NCI-H2227 (cell line): ENCODE measurements around the gene CDC7.
A peak's percentile ranks its signal among the peaks of the same experiment; 100 is the strongest.
"Not testable (repeated sequence)": the region's sequence is repeated elsewhere in the genome, so short reads cannot be mapped to it uniquely, and the experiment has no call there.

Source experiments
- DNase-seq: peaks from one replicate; lab custom pipeline; 2025; ENCODE audit not compliant: unreplicated experiment; lab: John Stamatoyannopoulos, UW

The CDC7 gene

DNA sequence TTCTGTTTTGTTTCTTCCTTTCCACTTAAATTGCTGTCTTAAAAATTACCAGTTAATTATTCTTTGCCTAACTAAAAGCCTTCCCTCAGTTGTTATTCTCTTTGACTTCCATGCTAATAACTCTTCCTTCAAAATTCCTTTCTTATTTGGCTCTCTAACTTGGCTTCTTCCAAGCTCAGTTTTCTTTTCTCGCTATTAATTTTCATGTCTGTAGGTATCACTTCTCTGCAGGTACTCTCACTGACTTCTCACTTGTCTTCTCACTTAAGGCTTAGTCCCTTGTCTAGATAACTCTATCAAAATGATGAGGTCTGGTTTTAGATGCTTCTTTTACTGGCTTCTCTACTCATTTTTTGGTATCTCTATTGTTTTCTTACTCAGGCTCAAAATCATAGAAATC is 10.1 kb downstream of the CDC7 start:
- no peak for DNase-seq

DNA sequence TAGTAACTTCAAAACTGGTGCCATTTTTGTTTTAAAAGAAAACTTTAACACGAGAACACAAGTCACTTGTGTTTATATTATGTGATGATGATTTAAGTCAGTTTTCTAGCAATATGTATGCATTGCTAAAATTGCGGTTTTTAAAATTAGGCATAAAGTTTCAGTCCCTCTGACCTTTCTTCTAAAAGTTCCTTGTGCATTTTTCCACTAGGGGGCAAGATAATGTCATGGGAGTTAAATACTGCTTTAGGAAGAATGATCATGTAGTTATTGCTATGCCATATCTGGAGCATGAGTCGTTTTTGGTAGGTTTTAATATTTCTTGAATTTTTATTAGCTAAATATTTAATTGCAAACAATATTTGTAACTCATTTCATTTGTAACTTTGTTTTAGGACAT is 10.7 kb downstream of the CDC7 start:
- DNase-seq, result peak; percentile 26

DNA sequence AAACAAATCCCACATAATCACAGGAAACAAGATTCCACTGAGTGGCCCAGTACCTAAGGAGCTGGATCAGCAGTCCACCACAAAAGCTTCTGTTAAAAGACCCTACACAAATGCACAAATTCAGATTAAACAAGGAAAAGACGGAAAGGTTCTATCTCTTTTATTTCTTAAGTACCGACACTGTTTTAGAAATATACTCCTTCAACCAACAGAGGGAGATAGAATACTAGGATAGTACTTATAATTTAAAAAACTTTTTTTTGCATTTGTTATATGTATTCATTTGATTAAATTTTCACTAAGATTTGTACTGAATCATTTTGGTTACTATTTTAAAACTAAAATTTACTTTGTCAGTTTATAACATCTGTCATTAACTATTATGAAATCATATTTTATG is 12.5 kb downstream of the CDC7 start:
- no peak for DNase-seq

DNA sequence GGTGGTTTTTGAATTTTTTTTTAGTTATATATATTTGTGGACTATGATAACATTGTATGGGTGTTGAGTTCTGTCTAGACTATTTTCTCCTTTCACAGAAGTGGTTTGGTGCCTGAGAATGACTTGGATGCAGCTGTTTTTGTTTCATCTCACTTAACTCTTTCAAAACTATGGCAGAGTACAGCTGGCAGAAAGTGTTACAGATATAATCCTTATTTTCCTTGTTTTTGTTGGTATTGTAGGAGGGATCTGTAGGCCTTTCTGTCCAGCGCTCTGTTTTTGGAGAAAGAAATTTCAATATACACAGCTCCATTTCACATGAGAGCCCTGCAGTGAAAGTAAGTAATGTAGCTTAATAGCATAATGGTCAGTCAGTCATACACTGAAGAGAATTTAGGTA is 13.1 kb downstream of the CDC7 start:
- no peak for DNase-seq

DNA sequence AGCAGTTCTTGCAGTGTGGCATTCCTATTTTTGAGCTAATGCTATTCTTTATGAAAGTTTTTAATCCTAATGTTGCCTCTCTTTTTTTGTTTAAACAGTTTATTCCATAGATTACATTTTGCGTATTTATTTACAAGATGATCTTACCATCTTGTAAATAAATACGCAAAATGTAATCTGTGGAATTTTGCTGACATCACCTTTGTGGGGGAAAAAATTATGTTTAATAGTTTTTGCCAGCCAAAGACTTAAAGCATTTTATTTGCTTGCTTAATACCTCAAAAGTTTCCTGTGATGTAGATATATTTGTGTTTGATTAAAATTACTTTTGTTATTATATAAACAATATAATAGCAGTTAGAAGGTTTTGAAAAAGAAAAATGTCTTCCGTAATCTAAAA is 15.3 kb downstream of the CDC7 start:
- no peak for DNase-seq

DNA sequence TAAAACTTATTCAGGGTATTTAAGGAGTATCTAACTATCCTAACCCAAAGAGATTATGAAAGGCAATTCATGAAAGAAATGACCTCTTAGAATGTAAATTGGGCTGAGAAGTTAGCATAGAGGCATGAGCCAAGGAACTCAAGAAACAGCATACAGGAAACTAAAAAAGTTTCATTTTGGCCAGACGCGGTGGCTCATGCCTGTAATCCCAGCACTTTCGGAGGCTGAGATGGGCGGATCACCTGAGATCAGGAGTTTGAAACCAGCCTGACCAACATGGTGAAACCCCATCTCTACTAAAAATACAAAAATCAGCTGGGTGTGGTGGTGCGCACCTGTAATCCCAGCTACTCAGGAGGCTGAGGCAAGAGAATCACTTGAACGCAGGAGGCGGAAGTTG is 16.0 kb downstream of the CDC7 start:
- not testable (repeated sequence) for DNase-seq

DNA sequence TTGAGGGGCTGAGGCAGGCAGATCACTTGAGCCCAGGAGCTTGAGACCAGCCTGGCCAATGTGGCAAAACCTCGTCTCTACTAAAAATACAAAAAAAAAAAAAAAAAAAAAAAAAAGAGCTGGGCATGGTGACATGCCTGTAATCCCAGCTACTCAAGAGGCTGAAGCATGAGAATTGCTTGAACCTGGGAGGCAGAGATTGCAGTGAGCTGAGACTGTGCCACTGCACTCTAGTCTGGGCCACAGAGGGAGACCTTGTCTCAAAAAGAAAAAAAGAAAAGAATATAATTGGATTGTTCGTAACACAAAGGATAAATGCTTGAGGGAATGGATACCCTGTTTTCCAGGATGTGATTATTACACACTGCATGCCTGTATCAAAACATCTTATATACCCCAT is 18.5 kb downstream of the CDC7 start:
- DNase-seq, result not testable (repeated sequence)

DNA sequence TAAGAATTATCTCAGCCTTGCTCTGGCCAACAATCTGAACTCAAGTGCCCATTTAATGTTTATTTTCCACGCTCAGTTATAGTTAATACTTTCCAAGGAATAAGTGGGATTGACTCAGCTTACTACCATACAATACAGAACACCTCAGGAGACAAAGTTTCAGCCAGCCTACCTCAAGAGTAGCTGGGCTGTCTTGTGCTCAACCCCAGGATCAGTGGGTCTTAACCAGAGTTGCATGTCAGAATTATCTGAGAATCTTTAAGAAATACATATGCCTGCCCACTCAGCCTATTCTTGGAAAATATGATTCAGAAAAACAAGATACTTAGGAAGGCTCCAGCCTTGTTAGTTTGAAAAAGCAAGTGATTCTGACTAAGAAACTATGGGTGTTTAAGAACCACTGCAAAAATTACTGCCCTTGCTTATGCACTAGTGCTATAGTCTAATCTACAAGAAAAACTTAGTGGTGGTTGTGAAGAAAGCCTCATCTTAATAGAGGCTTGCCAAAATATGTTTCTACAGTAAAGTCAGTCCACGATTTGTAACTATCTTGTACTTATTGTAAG is 20.4 kb downstream of the CDC7 start:
- no peak for DNase-seq

DNA sequence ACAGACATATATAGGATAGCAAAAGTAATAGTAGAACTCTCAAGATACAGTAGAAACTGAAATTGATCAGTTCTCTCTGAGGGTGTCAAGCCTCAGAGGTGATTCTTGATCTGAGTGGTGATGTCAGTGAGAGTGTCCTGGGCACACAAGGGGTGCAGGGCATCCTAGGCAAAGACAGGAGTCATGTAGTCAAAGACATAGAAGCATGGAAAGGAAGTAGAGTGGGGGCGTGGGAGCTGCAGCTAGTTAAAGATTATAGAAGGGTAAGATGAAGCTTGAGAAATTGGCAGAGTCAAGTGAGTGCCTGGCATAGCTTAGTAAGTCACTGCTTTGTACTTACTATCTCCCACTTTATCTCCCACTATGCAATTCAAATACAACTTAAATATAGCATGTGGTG is 22.8 kb downstream of the CDC7 start:
- DNase-seq, result no peak

DNA sequence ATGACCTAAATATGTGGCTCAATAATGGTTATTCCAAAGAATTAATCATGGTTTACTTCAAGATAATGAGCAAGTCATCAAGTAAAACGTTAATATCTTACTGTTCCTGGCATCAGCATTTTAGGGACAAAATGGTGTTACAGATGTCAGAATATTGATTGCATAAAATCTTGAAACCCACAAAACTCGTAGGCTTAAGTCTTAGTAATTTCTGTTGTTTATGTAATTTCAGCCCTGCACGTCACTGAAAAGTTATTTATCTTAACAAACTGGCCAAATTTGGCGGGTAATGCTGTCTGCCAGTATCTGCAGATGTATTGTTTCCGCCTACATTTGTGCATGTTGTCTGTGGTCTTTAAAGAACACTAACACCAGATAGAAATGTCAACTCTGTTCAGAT is 25.8 kb downstream of the CDC7 start:
- no peak for DNase-seq

DNA sequence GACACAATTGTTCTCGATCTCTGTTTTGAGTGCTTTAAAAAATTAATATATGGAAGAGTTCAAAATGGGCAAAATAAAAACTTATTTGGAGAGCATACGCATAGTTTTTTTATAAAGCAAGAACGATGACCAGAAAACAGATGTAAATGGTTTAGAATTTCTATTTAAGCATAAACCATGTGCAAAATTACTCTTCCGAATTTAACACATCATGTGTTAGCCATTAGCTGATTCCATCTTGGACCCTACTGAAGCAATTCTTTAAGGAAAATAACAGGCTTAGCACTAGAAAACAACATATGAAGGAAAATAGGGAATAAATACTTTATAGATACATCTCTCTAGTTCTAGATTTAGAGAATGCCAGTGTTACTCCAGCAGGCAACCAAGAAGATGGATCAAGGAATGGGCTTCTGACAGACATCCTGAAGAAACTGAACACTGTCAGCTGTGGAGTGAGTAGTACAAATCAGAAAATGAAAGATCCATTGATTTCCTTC is 26.7 kb downstream of the CDC7 start:
- no peak for DNase-seq

DNA sequence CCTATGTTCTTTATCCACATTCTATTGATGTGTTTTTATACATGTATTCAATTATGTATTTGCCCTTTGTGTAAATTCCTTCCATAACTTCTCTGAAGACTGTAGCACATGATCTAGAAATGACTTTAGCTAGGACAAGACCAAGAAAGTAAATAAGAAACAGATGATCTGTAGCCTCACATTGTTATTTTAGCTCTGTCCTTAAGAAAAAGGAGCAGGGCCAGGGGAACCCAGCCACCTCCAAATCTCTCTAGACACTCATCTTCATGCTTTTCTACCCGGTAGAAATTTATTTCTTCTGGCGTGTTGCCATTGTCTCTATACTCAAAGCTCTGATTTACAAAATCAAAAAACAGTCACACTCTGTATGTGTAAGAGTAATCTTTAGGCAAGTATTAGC is 27.1 kb downstream of the CDC7 start:
- no peak for DNase-seq

DNA sequence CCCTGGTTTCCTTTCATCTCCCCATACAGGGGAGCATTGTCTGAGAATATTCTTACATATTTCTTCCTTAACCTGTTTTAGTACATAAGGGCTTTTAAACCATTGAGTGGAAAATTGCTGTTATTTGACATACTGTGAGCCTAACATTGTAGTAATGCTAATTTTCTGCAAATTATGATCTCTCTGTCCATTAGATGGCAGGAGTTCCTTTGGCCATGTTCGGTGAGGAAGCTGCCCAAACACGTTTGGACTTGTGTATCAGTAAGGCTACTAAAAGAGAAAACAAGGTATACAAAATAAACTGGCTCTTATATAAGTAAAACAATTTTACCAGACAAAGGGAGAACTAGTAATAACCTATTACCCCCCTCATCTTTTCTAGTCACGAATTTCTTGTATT is 29.2 kb downstream of the CDC7 start:
- no peak for DNase-seq

DNA sequence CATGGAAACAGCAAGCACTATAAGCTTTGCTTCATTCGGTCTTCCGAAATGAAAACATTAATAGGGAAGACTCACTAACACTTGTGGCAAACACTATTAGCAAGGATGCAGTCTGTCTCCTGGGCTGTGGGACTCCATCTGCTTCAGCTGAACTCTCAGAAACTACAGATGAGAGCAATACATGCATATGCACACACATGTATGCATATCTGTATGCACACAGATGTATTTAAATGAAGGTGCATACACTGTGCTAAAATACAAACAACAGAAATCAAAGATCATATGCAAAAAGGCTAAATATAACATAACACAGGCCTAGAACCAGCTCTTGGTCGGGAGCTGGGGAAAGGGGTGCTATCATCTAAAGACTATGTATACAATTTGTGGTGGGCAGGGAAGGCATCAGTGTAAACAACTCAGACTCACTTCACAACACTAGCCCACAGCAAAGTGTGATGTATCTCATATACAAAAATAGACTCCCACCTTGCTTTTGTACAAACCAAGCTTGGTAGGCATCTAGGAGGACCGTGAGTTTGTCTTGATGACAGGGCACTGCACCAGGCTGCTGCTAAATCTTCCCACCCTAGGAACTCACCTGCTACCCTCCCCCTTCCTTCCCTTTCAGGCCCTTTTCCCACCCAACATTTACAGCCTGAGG is 32.8 kb downstream of the CDC7 start:
- DNase-seq, result no peak

DNA sequence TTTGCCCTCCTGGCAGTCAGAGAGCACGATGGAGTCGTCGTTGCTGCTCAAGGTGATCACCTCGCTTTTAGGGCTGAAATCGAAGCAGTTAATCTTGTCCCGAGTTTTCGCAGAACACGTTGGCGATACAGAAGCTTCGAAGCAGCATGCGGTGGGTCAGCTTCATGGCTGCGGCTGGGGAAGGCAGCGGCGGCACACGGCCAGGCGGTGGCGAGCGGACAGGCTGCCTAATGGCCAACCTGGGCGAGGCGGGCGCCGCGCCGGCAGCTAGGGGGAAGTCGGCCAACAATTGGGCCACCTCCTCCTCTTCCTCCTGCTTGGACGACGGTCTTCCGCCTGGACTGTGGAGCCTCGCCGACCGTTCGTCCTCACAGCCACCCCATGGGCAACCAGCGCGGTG is 34.8 kb downstream of the CDC7 start:
- no peak for DNase-seq

DNA sequence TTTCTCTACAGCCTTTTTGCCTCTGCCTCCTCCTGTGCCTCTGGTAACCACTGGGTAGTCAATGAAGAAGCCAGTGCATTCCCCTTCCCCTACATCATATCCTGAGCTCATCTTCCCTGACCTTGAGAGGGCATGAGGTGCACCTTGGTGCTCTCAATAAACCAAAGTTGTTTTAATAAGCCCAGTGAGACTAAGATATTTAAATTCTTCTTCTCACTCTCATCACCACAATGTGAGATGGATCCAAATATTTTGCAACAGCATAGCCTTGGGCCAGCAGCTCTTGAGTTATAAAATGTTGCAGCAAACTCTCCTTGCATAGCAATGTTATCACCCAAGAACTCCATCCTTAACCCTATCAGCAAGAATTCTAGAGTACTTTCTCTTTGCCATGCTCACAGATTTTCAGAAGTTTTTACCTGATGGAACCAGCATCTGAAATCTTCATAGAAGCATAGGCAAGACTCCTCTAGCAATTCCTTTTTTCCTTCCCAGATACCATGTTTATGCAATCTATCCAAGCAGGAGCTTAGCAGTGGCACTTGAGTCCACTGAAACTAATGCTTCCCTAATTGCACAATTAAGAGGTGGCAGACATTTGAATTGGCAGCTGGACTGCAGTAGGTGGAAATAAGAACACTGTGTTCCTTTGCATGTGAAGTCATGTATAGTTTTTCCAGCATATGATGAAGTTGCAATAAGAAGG is 36.8 kb downstream of the CDC7 start:
- DNase-seq, result no peak

DNA sequence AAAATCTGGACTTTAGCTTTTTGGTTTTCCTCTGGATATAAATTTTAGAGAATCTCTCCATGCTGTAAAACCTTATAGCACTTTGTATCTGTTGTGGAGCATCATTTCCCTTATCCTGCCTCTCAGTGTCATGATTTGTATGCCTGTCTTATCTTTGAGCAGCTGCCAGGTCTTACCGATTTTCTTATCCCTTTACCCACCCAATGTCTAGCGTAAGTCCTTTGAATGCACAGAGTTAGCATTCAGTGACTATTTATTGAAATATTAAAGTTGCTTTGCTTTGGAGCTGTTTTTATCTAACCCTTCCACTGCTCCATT is 37.3 kb downstream of the CDC7 start:
- DNase-seq, result no peak

DNA sequence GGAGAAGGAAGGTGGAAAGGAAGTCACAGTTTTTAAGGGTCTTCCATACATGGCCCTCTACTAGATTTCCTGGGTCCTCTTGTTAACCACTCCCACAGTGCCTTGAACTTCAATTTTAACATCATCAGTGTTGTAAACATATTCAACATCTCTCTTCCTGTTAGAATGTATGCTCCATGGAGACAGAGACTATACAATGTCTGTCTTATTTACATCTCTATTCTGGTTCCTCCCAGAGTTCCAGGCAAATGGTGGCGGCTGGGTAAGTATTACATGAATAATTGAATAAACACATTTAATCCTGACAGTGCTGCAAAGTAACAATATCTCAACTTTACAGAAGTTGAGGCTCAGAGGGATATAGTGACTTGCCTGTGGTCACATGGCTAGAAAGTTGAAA is 40.3 kb downstream of the CDC7 start:
- no peak for DNase-seq

DNA sequence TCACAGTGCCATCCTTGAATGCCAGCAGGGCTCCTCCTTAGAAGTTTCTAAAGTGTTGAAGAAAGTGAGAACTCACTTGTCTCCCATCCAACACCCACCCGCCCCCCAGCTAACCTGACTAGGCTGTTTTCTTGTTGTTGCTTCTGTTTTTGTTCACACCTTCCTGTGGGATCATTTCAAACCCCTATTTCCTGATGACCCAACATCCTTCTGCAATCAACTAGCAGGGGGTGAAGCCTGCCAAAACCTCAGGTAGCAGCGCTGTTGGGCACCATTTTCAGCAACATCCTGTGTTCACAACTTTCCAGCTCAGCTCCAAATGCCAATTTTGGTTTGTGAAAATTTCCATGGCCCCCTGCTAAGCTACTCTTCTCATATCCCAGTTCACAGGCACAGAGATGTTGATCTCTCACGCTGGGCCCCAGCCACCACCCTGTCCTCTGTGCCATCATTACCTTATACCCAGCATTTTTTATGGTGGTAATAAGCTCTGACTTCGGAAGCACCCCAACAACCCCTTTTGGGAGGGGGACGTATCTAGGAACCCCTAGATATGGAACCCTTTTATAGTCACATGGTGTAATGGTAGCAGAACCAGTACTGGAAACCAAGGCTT is 41.4 kb downstream of the CDC7 start:
- no peak for DNase-seq

DNA sequence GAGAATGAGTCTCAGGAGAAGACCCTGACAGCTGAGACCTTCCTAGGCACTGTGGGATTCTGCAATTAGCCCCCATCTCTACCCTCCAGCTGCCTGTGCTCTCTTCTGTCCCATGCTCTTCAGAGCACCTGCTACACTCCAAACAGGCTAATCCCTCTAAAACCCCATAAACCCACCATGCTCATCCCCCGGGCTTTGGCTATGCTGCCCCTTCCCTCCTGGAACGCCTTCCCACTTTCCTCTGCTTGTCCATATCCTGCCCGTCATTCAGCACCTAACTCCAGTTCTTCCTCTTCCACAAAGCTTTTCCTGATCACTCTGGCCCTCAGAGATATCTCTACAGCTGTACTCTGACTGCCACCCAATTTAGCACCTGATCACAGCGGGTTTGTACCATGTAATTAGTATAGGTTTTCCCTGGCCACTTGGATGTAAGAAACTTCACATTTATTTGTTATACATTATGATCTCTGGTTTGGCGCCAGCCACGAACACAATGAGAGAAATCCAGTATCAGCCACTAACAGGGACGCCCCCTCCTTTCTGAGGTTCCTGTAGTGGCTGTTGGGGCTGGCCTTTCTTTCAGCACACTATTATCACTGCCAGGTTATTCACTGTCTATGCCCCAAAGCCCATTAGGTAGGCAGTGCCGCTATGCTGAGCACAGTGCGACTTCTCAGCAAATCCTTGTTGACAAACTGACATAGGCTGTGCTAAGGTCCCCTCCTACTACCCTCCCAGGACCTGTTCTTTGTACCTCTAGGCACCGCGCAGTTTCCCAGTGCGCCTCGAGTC is 45.1 kb downstream of the CDC7 start:
- no peak for DNase-seq

DNA sequence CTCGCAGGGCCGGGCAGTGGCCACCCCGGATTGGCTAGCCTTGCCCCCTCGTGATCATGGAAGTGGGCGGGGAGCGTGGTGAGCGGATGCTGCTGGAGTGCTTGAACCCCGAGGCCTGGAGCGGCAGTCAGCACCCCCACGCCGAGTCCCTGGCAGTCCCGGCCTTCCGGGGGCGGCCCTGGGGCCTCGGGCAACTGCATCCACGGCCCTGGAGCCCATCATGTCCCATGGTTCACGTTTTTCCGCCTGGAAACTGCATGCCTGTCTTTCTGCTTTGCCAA is 45.6 kb downstream of the CDC7 start:
- DNase-seq, result no peak

DNA sequence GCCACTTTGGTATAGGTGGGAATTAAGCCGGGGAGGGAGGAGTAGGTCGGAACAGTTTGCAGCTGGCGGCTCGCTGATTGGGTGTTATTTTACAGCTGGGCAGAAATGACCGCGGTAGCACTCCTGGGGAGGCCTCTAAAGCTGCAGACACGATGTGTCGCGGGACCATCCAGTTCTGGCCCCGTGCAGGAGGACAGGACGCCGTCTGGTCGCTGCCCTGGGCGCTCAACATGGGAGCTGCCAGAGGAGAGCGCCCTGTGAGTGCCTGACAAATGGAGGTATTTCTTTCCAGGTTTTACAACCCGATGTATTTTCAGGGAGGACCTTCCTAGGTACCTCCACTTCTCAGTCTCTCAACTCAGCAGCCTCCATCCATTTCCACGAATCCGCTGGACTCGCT is 46.2 kb downstream of the CDC7 start:
- DNase-seq, result no peak
